ENCODE data around the gene HEXD. TPM values are rescaled to one million over a fixed set of nuclear protein-coding genes. Genes with fewer than 3 reads are reported as not detected.

Gene HEXD
- total and polyA plus RNA-seq, 9 donors = 12.9 to 29.7 (median 19.5) TPM

- DNase-seq = no peak
- peaks cover 15% of the 10 kb centered on the region for H3K4me1 ChIP-seq (ENCODE audit: control insufficient read depth, insufficient read depth, low read length)
- H3K27me3 ChIP-seq (ENCODE audit: control insufficient read depth, insufficient read depth, low read length) = no peaks in the 10 kb centered on the region
- peaks cover 38% of the 10 kb centered on the region for H3K36me3 ChIP-seq (ENCODE audit: control insufficient read depth, insufficient read depth, low read length)
- H3K4me3 ChIP-seq (ENCODE audit: low read length) = no peak overlapping the region
- no peaks in the 10 kb centered on the region for H3K9me3 ChIP-seq (replicated peaks; ENCODE audit: control insufficient read depth, low read depth, low read length)
- no peak overlapping the region for H3K27ac ChIP-seq (ENCODE audit: low read length)
- 82% methylated on average over 20 of the region's 21 CpGs for WGBS (ENCODE audit: insufficient coverage)
Measured at GRCh38 chr17:82489851-82490511, 71.8 kb downstream of the HEXD start.

- Histone ChIP-seq H3K4me1 (ENCODE audit: control insufficient read depth, insufficient read depth, low read length) (peaks cover 15% of the 10 kb centered on the region), H3K27ac (ENCODE audit: low read length) (no peak overlapping the region), H3K36me3 (ENCODE audit: control insufficient read depth, insufficient read depth, low read length) (peaks cover 33% of the 10 kb centered on the region), H3K9me3 (replicated peaks; ENCODE audit: control insufficient read depth, low read depth, low read length) (no peaks in the 10 kb centered on the region), H3K27me3 (ENCODE audit: control insufficient read depth, insufficient read depth, low read length) (no peaks in the 10 kb centered on the region), H3K4me3 (ENCODE audit: low read length) (no peak overlapping the region)
- WGBS (ENCODE audit: insufficient coverage) = 86% methylated on average over 20 of the region's 25 CpGs
- no peak for DNase-seq
Measured at GRCh38 chr17:82490512-82491195, 72.5 kb downstream of the HEXD start.

DNA sequence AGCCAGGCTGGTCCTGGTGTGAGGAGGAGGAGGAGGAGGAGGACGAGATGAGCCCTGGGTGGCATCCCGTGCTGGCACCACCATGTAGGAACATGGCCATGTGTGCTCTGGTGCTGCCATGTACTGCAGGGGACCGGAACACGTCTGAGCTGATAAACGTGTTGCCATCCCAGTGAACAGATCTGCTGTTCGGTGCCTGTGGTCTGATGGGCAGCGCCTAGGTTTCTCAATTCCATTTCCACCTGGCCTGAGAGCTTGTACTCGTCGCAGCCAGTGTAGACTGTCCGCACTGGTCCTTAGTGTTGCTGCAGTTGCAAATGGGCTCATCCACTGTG is 73.0 kb downstream of the HEXD start:
- Histone ChIP-seq H3K4me3 (ENCODE audit: low read length) (no peak overlapping the region), H3K27me3 (ENCODE audit: control insufficient read depth, insufficient read depth, low read length) (no peaks in the 10 kb centered on the region), H3K9me3 (replicated peaks; ENCODE audit: control insufficient read depth, low read depth, low read length) (no peaks in the 10 kb centered on the region), H3K4me1 (ENCODE audit: control insufficient read depth, insufficient read depth, low read length) (peaks cover 15% of the 10 kb centered on the region), H3K27ac (ENCODE audit: low read length) (no peak overlapping the region), H3K36me3 (ENCODE audit: control insufficient read depth, insufficient read depth, low read length) (peaks cover 28% of the 10 kb centered on the region)
- no peak for DNase-seq
- WGBS (ENCODE audit: insufficient coverage) = 91% methylated on average over 8 of the region's 10 CpGs

- peaks cover 24% of the 10 kb centered on the region for H3K36me3 ChIP-seq (ENCODE audit: control insufficient read depth, insufficient read depth, low read length)
- no peaks in the 10 kb centered on the region for H3K27me3 ChIP-seq (ENCODE audit: control insufficient read depth, insufficient read depth, low read length)
- no peak overlapping the region for H3K4me3 ChIP-seq (ENCODE audit: low read length)
- no peak overlapping the region for H3K27ac ChIP-seq (ENCODE audit: low read length)
- WGBS (ENCODE audit: insufficient coverage) = 90% methylated on average over 11 of the region's 15 CpGs
- peaks cover 19% of the 10 kb centered on the region for H3K4me1 ChIP-seq (ENCODE audit: control insufficient read depth, insufficient read depth, low read length)
- DNase-seq = no peak
- H3K9me3 ChIP-seq (replicated peaks; ENCODE audit: control insufficient read depth, low read depth, low read length) = no peaks in the 10 kb centered on the region
Measured at GRCh38 chr17:82491533-82491932, 73.4 kb downstream of the HEXD start.

Other genes with a start within 250 kb of the HEXD start
- gene CCDC57, start 205.5 kb upstream of the HEXD start, total RNA-seq = 15.7 TPM
- gene CCDC57, start 205.5 kb upstream of the HEXD start, polyA plus RNA-seq (ENCODE audit: insufficient read depth in 1 of 8, insufficient read length in 8 of 8, low replicate concordance in 1 of 8) = 10 to 100 TPM; 18.1 to 37.4 (median 30.8) TPM
- gene SLC16A3, start 189.3 kb upstream of the HEXD start, total RNA-seq = 21.9 TPM
- gene SLC16A3, start 189.3 kb upstream of the HEXD start, polyA plus RNA-seq (ENCODE audit: insufficient read depth in 1 of 8, insufficient read length in 8 of 8, low replicate concordance in 1 of 8) = 10 to 100 TPM; 21.9 to 47.3 (median 33.4) TPM
- 15.0 TPM for gene CSNK1D, start 144.6 kb upstream of the HEXD start, total RNA-seq
- 10 to 100 TPM; 63.2 to 82.2 (median 73.2) TPM for gene CSNK1D, start 144.6 kb upstream of the HEXD start, polyA plus RNA-seq (ENCODE audit: insufficient read depth in 1 of 8, insufficient read length in 8 of 8, low replicate concordance in 1 of 8)
- 0.22 TPM for gene CD7, start 100.7 kb upstream of the HEXD start, total RNA-seq
- 1 to 10 TPM in 2 of 8 donors, under 1 TPM in 6; 0.24 to 1.4 (median 0.69) TPM for gene CD7, start 100.7 kb upstream of the HEXD start, polyA plus RNA-seq (ENCODE audit: insufficient read depth in 1 of 8, insufficient read length in 8 of 8, low replicate concordance in 1 of 8)
- gene SECTM1, start 84.6 kb upstream of the HEXD start, total RNA-seq = 5.3 TPM
- gene SECTM1, start 84.6 kb upstream of the HEXD start, polyA plus RNA-seq (ENCODE audit: insufficient read depth in 1 of 8, insufficient read length in 8 of 8, low replicate concordance in 1 of 8) = 1 to 10 TPM; 2.6 to 6.3 (median 3.6) TPM
- gene TEX19, start 59.1 kb upstream of the HEXD start, total RNA-seq = 0.09 TPM
- gene TEX19, start 59.1 kb upstream of the HEXD start, polyA plus RNA-seq (ENCODE audit: insufficient read depth in 1 of 8, insufficient read length in 8 of 8, low replicate concordance in 1 of 8) = under 1 TPM in 7 of 8 donors, not detected in 1; 0.07 to 0.17 (median 0.09) TPM
- gene UTS2R, start 46.6 kb upstream of the HEXD start, total RNA-seq = 2.2 TPM
- gene UTS2R, start 46.6 kb upstream of the HEXD start, polyA plus RNA-seq (ENCODE audit: insufficient read depth in 1 of 8, insufficient read length in 8 of 8, low replicate concordance in 1 of 8) = 10 to 100 TPM in 4 of 8 donors, 1 to 10 TPM in 4; 4.8 to 16.5 (median 8.9) TPM
- gene OGFOD3, start 239 bp downstream of the HEXD start, total RNA-seq = 21.5 TPM
- 10 to 100 TPM; 17.2 to 25.9 (median 23.4) TPM for gene OGFOD3, start 239 bp downstream of the HEXD start, polyA plus RNA-seq (ENCODE audit: insufficient read depth in 1 of 8, insufficient read length in 8 of 8, low replicate concordance in 1 of 8)
- 28.9 TPM for gene CYBC1, start 32.4 kb downstream of the HEXD start, total RNA-seq
- 10 to 100 TPM; 30.7 to 53.5 (median 35.2) TPM for gene CYBC1, start 32.4 kb downstream of the HEXD start, polyA plus RNA-seq (ENCODE audit: insufficient read depth in 1 of 8, insufficient read length in 8 of 8, low replicate concordance in 1 of 8)
- gene NARF, start 40.4 kb downstream of the HEXD start, total RNA-seq = 32.1 TPM
- 10 to 100 TPM; 50.3 to 77.5 (median 56.2) TPM for gene NARF, start 40.4 kb downstream of the HEXD start, polyA plus RNA-seq (ENCODE audit: insufficient read depth in 1 of 8, insufficient read length in 8 of 8, low replicate concordance in 1 of 8)
- 31.8 TPM for gene FOXK2, start 101.4 kb downstream of the HEXD start, total RNA-seq
- 10 to 100 TPM; 33.5 to 47.3 (median 39.1) TPM for gene FOXK2, start 101.4 kb downstream of the HEXD start, polyA plus RNA-seq (ENCODE audit: insufficient read depth in 1 of 8, insufficient read length in 8 of 8, low replicate concordance in 1 of 8)
- 51.9 TPM for gene WDR45B, start 230.1 kb downstream of the HEXD start, total RNA-seq
- 10 to 100 TPM; 53.2 to 71.6 (median 63.3) TPM for gene WDR45B, start 230.1 kb downstream of the HEXD start, polyA plus RNA-seq (ENCODE audit: insufficient read depth in 1 of 8, insufficient read length in 8 of 8, low replicate concordance in 1 of 8)